CD4-positive, alpha-beta T cell (primary cell): ENCODE results near the gene GDPD5. TPM values are rescaled to one million over a fixed set of nuclear protein-coding genes. Genes with fewer than 3 reads are reported as not detected.

Experiments used
- ATAC-seq: fragments of 200-7000 bp; cut with Tn5 transposase; one replicate; pipeline ENCODE4 v1.10.0; 2022; ENCODE audit warnings: mild to moderate bottlenecking; ENCODE audit not compliant: poor library complexity
- CTCF ChIA-PET: fragments of 350-600 bp; sonication (Branson Sonifier 250); formaldehyde crosslinking; loops from one replicate; lab custom pipeline; 2021; ENCODE audit warnings: antibody characterized with exemption, inconsistent platforms; lab: Charles Lee
- POLR2A ChIA-PET: fragments of 350-600 bp; sonication (Branson Sonifier 250); formaldehyde crosslinking; loops from one replicate; lab custom pipeline; 2021; ENCODE audit warnings: antibody characterized with exemption, inconsistent platforms; lab: Charles Lee
- DNase-seq, 14 experiments: peaks; one replicate each; pipeline ENCODE4 v3.0.0-alpha.2; 2013 to 2020; ENCODE audit warnings: mixed read lengths in 2 of 14
- H3K27ac ChIP-seq, 2 donors: one replicate each; pipeline versions ENCODE4 v1.5.1 to v1.7.0; 2013; ENCODE audit warnings: low read length in 2 of 2, low read depth in 1 of 2, mild to moderate bottlenecking in 1 of 2
- H3K27me3 ChIP-seq, 2 experiments: 1 replicate in 1 of 2; 2 replicates in 1 of 2; pipeline versions ENCODE4 v1.6.1 to v1.7.0; 2013; ENCODE audit warnings: low read length in 2 of 2, control low read depth in 1 of 2, mild to moderate bottlenecking in 1 of 2, moderate library complexity in 1 of 2; ENCODE audit not compliant: insufficient read depth in 2 of 2, control insufficient read depth in 1 of 2
- H3K36me3 ChIP-seq: one replicate; pipeline ENCODE4 v1.6.1; 2013; ENCODE audit warnings: low read length, control low read depth; ENCODE audit not compliant: insufficient read depth
- H3K4me1 ChIP-seq: one replicate; pipeline ENCODE4 v1.6.1; 2013; ENCODE audit warnings: low read length, control low read depth; ENCODE audit not compliant: insufficient read depth
- H3K4me3 ChIP-seq: one replicate; pipeline ENCODE4 v1.5.1; 2013; ENCODE audit warnings: mild to moderate bottlenecking, low read length, moderate library complexity
- H3K9me3 ChIP-seq, 2 experiments: 1 replicate in 1 of 2; 2 replicates in 1 of 2; pipeline versions ENCODE4 v1.6.1 to v1.7.0; 2013; ENCODE audit warnings: low read length in 2 of 2, mild to moderate bottlenecking in 2 of 2, control low read depth in 1 of 2, moderate library complexity in 1 of 2; ENCODE audit not compliant: control insufficient read depth in 1 of 2, insufficient read depth in 1 of 2
- H3K27ac Mint-ChIP-seq: one replicate; pipeline ENCODE4 v1.8.0; 2020; ENCODE audit warnings: mixed read lengths
- H3K27me3 Mint-ChIP-seq: one replicate; pipeline ENCODE4 v1.8.0; 2021; ENCODE audit warnings: mixed read lengths
- H3K36me3 Mint-ChIP-seq: one replicate; pipeline ENCODE4 v1.8.0; 2021; ENCODE audit warnings: low read depth, mixed read lengths
- H3K4me1 Mint-ChIP-seq: one replicate; pipeline ENCODE4 v1.8.0; 2021; ENCODE audit warnings: low read depth, mixed read lengths
- H3K4me3 Mint-ChIP-seq: one replicate; pipeline ENCODE4 v1.8.0; 2020; ENCODE audit warnings: mild to moderate bottlenecking, mixed read lengths
- H3K9me3 Mint-ChIP-seq: one replicate; pipeline ENCODE4 v1.8.0; 2020; ENCODE audit warnings: mixed read lengths
- CTCF ChIP-seq: fragments of 200-600 bp; IDR thresholded peaks from one replicate; pipeline ENCODE4 v1.8.0; 2022; ENCODE audit warnings: antibody characterized with exemption, mild to moderate bottlenecking
- intact Hi-C, 2 experiments: fragments of 100-400 bp; cut with DNase I in 1 of 2; cut with micrococcal nuclease in 1 of 2; formaldehyde crosslinking; loops; one replicate each; pipeline versions ENCODE4 v1.15.1 to v1.9.0; 2023 to 2025; cut with DNase I, micrococcal nuclease
- total RNA-seq, 174 experiments: library from RNA in 2 of 174; stranded (reverse) in 2 of 174; gene quantifications; one replicate each; pipeline ENCODE4 v1.2.3 and lab custom pipeline; 2021 to 2026

The GDPD5 gene
- total RNA-seq, 2 experiments from 2014 or later = 91.6 to 101 TPM

GRCh38 chr11:75492181-75492820, 33.4 kb downstream of the GDPD5 start:
- ChIA-PET CTCF (interaction anchor here (1.0 to 1.6 kb wide), 2 partner anchors 12 to 33 kb away, joined by 3 to 6 read pairs; partner anchors contain the start of gene GDPD5), POLR2A (interaction anchor here (1.2 to 1.4 kb wide), 2 partner anchors 17 to 31 kb away, joined by 3 to 5 read pairs; no protein-coding TSS in a partner anchor)
- no peak overlapping the region for H3K4me3 Mint-ChIP-seq
- no peaks in the 10 kb centered on the region for H3K27me3 Mint-ChIP-seq
- peaks cover 3% of the 10 kb centered on the region for H3K36me3 ChIP-seq
- H3K4me3 ChIP-seq = peak overlapping the region; percentile 0
- TF ChIP-seq CTCF = no peak
- H3K4me1 ChIP-seq = peaks cover 27% of the 10 kb centered on the region
- no peak overlapping the region for H3K27ac ChIP-seq
- H3K9me3 Mint-ChIP-seq = no peaks in the 10 kb centered on the region
- no peaks in the 10 kb centered on the region for H3K27me3 ChIP-seq
- H3K27ac Mint-ChIP-seq = peak overlapping the region; percentile 70
- no peaks in the 10 kb centered on the region for H3K9me3 ChIP-seq
- DNase-seq = peak; percentile 19 to 80 (median 59)
- peaks cover 22% of the 10 kb centered on the region for H3K4me1 Mint-ChIP-seq
- intact Hi-C loops = loop anchor here in 1 of 2 experiments (1.0 kb wide), 1 partner anchor 33 kb away; the partner anchor contains the start of gene GDPD5
- ATAC-seq = peak; percentile 98
- H3K36me3 Mint-ChIP-seq = no peaks in the 10 kb centered on the region

- H3K36me3 ChIP-seq = peaks cover 3% of the 10 kb centered on the region
- no peak for ATAC-seq
- Mint-ChIP-seq H3K4me1 (peaks cover 22% of the 10 kb centered on the region), H3K27ac (peak overlapping the region; percentile 70), H3K4me3 (no peak overlapping the region), H3K27me3 (no peaks in the 10 kb centered on the region), H3K36me3 (no peaks in the 10 kb centered on the region), H3K9me3 (no peaks in the 10 kb centered on the region)
- ChIA-PET POLR2A (interaction anchor here (1.2 to 1.8 kb wide), 2 partner anchors 15 to 32 kb away, joined by 3 read pairs; no protein-coding TSS in a partner anchor), CTCF (interaction anchor here (1.6 kb wide), 1 partner anchor 34 kb away, joined by 6 read pairs; the partner anchor contains the start of gene GDPD5)
- peaks cover 27% of the 10 kb centered on the region for H3K4me1 ChIP-seq
- no peaks in the 10 kb centered on the region for H3K27me3 ChIP-seq
- intact Hi-C loops = no loop called here
- H3K9me3 ChIP-seq = no peaks in the 10 kb centered on the region
- no peak for TF ChIP-seq CTCF
- no peak for DNase-seq
- no peak overlapping the region for H3K4me3 ChIP-seq
- H3K27ac ChIP-seq = no peak overlapping the region
Observed at GRCh38 chr11:75491465-75491864, 34.3 kb downstream of the GDPD5 start.

- Mint-ChIP-seq H3K4me3 (no peak overlapping the region), H3K9me3 (no peaks in the 10 kb centered on the region), H3K27me3 (no peaks in the 10 kb centered on the region), H3K27ac (no peak overlapping the region), H3K36me3 (no peaks in the 10 kb centered on the region), H3K4me1 (peaks cover 22% of the 10 kb centered on the region)
- no peak overlapping the region for H3K4me3 ChIP-seq
- H3K9me3 ChIP-seq = no peaks in the 10 kb centered on the region
- intact Hi-C loops = no loop called here
- ATAC-seq (no peak), DNase-seq (no peak)
- H3K27me3 ChIP-seq = no peaks in the 10 kb centered on the region
- H3K36me3 ChIP-seq = peaks cover 3% of the 10 kb centered on the region
- no peak overlapping the region for H3K27ac ChIP-seq
- H3K4me1 ChIP-seq = peaks cover 27% of the 10 kb centered on the region
- TF ChIP-seq CTCF = no peak
- POLR2A ChIA-PET = interaction anchor here (1.8 kb wide), 1 partner anchor 14 kb away, joined by 3 read pairs; no protein-coding TSS in a partner anchor
- CTCF ChIA-PET = no interaction called here
Observed at GRCh38 chr11:75490221-75491181, 35.2 kb downstream of the GDPD5 start.
